ENCODE data around the gene RORB.

RORB gene

GRCh38 chr9:74609671-74610405 is 112.7 kb downstream of the RORB start:
- no peak for DNase-seq

GRCh38 chr9:74610523-74611061 is 113.5 kb downstream of the RORB start:
- DNase-seq: no peak

- no peak for DNase-seq
These were observed 133.1 kb downstream of the RORB start for GRCh38 chr9:74630228-74630627.

DNA sequence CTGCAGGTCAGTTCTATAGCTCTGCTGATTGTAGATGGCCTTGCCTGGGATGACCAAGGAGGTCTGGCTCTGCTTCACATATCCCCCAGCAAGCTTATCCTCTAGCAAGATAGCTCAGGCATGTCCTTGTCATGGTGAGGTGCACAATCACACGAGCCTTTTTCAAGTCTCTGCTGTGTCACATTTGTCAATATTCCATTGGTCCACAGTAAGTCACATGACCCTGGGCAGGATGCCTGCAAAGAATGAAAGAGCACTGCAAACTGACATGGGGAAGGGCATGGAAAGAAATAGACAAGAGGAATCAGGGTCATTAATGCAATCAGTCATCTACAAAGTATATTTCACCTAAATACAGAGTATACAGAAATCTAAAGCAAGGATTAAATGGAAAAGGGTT is 142.0 kb downstream of the RORB start:
- DNase-seq: no peak

- DNase-seq: no peak
These were observed 145.2 kb downstream of the RORB start for GRCh38 chr9:74642376-74642775.

DNA sequence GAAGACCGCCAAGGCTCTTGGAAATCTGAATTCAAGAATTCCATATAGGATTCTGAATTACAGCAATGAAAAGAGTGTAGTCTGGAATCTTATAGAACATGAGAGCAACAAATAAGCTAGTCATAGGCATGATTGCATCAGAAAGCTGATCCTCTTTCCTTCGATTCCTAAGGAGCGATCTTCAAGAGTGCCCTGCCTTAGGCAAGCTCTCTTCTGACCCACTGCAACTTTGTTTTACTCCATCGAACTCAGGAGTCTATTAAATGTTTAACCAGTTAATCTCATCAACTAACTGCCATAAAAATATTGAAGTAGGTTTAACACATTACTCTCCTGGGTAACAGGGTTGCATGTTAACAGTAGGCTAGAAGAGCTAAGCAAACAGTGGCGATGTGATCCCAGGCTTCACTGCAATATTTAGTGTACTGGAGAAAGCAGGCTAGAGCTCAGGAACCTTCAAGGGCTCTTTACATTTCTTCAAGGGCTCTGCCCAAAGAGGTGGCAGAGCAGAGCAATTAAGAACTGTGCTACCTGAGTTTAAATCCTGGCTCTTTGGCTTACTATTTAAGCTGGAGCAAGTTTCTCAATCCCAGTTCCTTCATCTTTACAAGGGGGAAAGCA is 146.3 kb downstream of the RORB start:
- DNase-seq: no peak

DNA sequence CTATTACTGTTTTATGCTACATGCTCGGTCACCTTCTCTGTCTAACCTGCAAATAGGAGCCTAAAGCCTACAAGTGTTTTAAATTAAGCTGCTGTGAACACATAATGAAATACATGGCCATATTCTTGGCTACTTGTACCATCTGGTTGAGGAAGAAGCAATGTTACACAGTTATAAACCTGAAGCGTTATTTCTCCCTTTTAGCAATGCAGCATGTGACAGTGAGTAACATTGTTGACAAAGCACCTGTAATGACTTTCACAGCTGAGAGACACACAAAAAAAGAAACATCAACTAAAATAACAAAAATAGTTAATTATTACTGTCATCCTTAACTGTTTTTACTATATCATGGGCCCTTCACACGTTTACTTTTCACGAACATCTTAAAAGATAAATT is 146.9 kb downstream of the RORB start:
- no peak for DNase-seq

GRCh38 chr9:74645007-74645639 is 148.0 kb downstream of the RORB start:
- DNase-seq: no peak

DNA sequence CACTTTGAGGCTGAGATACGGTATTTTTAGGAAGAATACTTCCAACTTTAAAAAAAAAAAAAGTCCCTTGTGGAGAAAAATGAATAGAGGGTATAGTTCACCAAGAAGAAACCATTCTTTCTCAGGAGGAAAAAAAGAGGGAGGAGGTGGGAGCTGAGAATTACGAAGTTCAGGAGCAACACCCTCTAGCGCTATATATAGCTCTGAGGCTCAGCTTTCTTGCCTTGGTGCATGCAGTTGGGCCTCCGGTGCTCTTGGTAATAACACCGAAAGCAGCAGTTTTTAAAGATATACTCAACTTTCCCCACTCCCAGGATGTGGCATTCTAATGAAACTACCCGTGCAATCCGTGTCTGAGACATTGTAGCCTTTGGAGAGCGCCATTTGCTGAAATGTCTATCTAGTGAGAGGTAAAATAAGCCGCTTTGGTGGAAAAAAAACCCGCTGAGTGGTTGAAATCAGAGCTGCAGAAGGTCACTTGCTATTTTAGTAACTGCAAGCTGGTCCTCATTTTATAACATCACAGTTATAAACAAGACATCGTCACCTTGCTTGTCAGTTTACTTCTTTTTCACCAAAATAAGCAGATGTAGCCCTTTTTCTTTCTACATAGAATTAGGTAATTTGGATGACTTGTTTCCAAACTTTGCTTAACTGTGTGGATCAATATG is 156.4 kb downstream of the RORB start:
- DNase-seq: no peak

DNA sequence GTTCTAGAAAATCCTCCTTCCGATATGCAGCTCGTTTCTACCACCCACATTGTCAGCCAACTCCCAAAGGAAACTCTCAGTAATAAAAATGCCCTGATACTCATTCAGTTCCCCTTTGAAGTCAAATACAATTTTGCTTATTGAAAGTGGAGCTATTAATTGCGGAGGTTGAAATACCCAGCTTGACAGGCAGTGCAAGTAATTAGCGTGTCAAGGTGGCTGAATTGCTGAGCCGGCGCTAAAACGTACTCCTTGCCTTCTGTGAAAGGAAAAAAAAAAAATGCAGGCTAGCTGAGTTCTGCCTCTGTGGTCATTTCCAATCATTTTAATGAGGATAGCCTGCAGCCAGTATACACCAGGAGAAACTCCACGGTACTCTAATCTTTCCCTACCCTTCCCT is 165.5 kb downstream of the RORB start:
- no peak for DNase-seq

- DNase-seq: no peak
These were observed 166.3 kb downstream of the RORB start for GRCh38 chr9:74663439-74663838.

DNA sequence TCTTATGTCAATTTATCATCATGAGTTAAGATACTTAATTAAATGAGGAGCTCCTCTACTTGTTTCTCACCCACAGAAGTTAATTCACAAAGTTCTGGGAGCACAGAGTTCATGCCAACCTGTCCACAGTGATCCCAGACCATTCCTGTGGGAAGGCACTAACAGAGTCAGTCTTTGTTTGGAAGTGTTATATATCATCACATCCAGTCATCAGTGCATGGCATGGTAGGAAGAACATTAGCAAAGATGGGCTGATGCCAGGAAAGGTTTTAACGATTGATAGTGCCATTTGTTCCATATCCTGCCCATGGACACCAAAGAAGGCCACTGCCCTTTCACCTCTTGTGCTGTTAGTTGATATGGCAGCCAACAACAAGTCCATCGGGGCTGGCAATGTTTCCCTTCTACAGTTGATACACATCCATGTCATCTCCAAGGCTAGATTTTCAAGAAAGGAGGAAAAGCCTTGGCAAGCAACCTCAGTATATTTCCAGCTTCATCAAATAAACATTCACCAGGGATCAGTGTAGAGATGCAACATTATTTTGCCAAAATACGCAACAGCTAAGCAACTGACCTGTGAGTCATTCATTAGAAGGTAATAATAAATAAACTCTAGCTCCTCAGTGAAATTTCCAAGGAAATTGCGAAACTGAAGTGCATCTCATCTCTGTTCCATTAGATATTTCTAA is 169.6 kb downstream of the RORB start:
- no peak for DNase-seq

GRCh38 chr9:74672237-74672636 is 175.1 kb downstream of the RORB start:
- DNase-seq: no peak

GRCh38 chr9:74674077-74674476 is 176.9 kb downstream of the RORB start:
- no peak for DNase-seq

- no peak for DNase-seq
These were observed 184.8 kb downstream of the RORB start for GRCh38 chr9:74681906-74682305.

GRCh38 chr9:74683322-74683721 is 186.2 kb downstream of the RORB start:
- no peak for DNase-seq

GRCh38 chr9:74691058-74691457 is 193.9 kb downstream of the RORB start:
- no peak for DNase-seq

GRCh38 chr9:74696520-74696919 is 199.4 kb downstream of the RORB start:
- DNase-seq: no peak

DNA sequence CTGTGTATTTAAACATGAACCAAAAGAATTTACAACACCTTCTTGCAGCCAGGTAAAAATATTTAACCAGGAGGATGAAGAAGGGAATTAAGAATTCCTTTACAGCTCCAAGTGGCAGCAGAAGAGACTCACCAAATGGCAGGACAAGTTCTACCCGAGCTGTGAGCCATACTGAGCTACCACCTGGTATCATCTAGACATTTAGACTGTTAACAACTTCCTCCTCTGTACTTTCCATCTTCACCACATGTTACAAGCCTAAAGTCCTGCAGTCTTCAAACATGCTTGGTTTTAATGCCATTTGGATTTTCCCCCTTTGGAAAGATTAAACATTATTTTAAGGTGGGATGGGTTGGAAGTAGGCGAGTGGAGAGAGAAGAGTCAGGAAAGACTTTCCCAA is 200.4 kb downstream of the RORB start:
- DNase-seq: no peak

- no peak for DNase-seq
These were observed 214.2 kb downstream of the RORB start for GRCh38 chr9:74711341-74711740.

GRCh38 chr9:74718709-74719108 is 221.6 kb downstream of the RORB start:
- DNase-seq: no peak

GRCh38 chr9:74719306-74719705 is 222.2 kb downstream of the RORB start:
- no peak for DNase-seq

Measured in effector CD4-positive, alpha-beta T cell (primary cell).